OCI-LY1 (cell line): ENCODE data around the gene CDH4.

Source experiments
- H2AFZ ChIP-seq: fragments of 200-600 bp; sonication (generic), shearing (Covaris generic); 2 replicates; pipeline ENCODE4 v1.6.0; 2014; ENCODE audit warnings: antibody characterized with exemption, mild to moderate bottlenecking, low read length
- H3F3A ChIP-seq: fragments of 200-600 bp; sonication (generic), shearing (Covaris generic); 2 replicates; pipeline ENCODE4 v1.6.0; 2014; ENCODE audit warnings: mild to moderate bottlenecking, antibody characterized with exemption, low read length, moderate library complexity; ENCODE audit not compliant: insufficient read depth
- H3K27ac ChIP-seq: fragments of 200-600 bp; sonication (generic); 2 replicates; pipeline ENCODE4 v1.5.1; 2014; ENCODE audit warnings: low read length, mixed run types, mild to moderate bottlenecking, low read depth; ENCODE audit not compliant: poor library complexity, severe bottlenecking
- H3K27me3 ChIP-seq: fragments of 200-600 bp; sonication (generic); 2 replicates; pipeline ENCODE4 v1.6.0; 2014; ENCODE audit warnings: antibody characterized with exemption, mild to moderate bottlenecking, low read length, moderate library complexity; ENCODE audit not compliant: insufficient read depth
- H3K36me3 ChIP-seq: fragments of 200-600 bp; sonication (generic); 2 replicates; pipeline ENCODE4 v1.6.1; 2014; ENCODE audit warnings: mild to moderate bottlenecking, antibody characterized with exemption, low read length, moderate library complexity, mixed read lengths; ENCODE audit not compliant: insufficient read depth
- H3K4me1 ChIP-seq: fragments of 200-600 bp; sonication (generic); 2 replicates; pipeline ENCODE4 v1.5.1; 2014; ENCODE audit warnings: mild to moderate bottlenecking, low read length, moderate library complexity; ENCODE audit not compliant: insufficient read depth, severe bottlenecking
- H3K4me2 ChIP-seq: fragments of 200-600 bp; sonication (generic), shearing (Covaris generic); 2 replicates; pipeline ENCODE4 v1.6.1; 2014; ENCODE audit warnings: low read length
- H3K4me3 ChIP-seq: fragments of 200-600 bp; sonication (generic); 2 replicates; pipeline ENCODE4 v1.5.1; 2014; ENCODE audit warnings: low read length, low read depth, mild to moderate bottlenecking, mixed read lengths; ENCODE audit not compliant: poor library complexity, severe bottlenecking
- H3K79me2 ChIP-seq: fragments of 200-600 bp; shearing (Covaris generic); 2 replicates; pipeline ENCODE4 v1.6.1; 2016; ENCODE audit warnings: mixed run types, low read length, mixed read lengths; ENCODE audit not compliant: insufficient read depth
- H3K9ac ChIP-seq: fragments of 200-600 bp; sonication (generic), shearing (Covaris generic); 2 replicates; pipeline ENCODE4 v1.6.1; 2014; ENCODE audit warnings: mild to moderate bottlenecking, low read length, mixed read lengths
- H3K9me2 ChIP-seq: fragments of 200-600 bp; sonication (generic), shearing (Covaris generic); 2 replicates; pipeline ENCODE4 v1.6.1; 2014; ENCODE audit warnings: low read depth, mild to moderate bottlenecking, low read length, mixed read lengths
- H3K9me3 ChIP-seq: fragments of 200-600 bp; shearing (Covaris generic); 2 replicates; pipeline ENCODE4 v1.6.1; 2014; ENCODE audit warnings: low read length, mixed read lengths
- H4K20me1 ChIP-seq: fragments of 200-600 bp; sonication (generic), shearing (Covaris generic); 2 replicates; pipeline ENCODE4 v1.6.0; 2016; ENCODE audit warnings: mild to moderate bottlenecking, low read length; ENCODE audit not compliant: insufficient read depth
- EZH2 ChIP-seq: fragments of 200-600 bp; sonication (generic), shearing (Covaris generic); IDR thresholded peaks from 2 replicates; pipeline ENCODE4 v1.8.0; 2017; ENCODE audit warnings: borderline replicate concordance, mixed run types, mild to moderate bottlenecking, antibody characterized with exemption, low read length, moderate library complexity, mixed read lengths
- TF ChIP-seq, protein P1 (sequence below): fragments of 200-600 bp; sonication (generic), shearing (Covaris generic); IDR thresholded peaks from 2 replicates; pipeline ENCODE4 v1.5.1; 2017; ENCODE audit warnings: mild to moderate bottlenecking, antibody characterized with exemption, low read length, moderate library complexity, mixed read lengths

The CDH4 gene

DNA sequence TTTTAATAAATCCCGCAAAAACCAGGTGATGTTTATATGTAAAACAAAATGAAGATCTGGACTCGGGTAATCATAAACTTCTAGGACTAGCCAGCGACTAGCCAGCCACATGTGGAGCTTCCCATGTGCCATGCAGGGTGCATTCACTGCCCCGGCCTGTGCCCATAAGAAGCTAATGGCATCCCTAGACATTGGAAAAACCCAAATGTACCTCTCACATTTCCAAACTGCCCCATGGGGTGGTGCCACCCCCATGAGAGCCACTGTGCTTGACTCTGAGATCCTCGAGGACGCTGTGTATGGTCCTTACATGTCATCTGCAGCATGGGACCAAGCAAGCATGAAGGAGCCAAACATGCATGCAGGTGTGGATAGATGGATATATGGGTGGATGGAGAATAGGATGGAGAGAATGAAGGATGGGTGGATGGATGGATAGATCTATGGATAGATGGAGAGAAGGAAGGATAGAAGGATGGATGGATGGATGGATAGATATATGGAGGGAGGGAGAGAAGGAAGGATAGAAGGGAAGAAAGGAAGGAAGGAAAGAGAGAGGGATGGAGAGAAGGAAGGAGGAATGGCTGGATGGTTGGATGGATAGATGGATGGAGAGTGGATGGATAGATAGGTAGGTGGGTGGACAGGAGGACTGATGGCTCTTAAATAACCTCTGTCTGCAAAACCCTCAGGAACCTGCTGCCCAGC is 203.6 kb downstream of the CDH4 start:
- Histone ChIP-seq H3K27ac (no peak overlapping the region), H3K9me2 (no peaks in the 10 kb centered on the region), H3K36me3 (no peaks in the 10 kb centered on the region), H2AFZ (no peak overlapping the region), H3K9me3 (no peaks in the 10 kb centered on the region), H3K27me3 (no peaks in the 10 kb centered on the region), H3K4me1 (no peaks in the 10 kb centered on the region), H3K4me2 (no peak overlapping the region), H4K20me1 (no peaks in the 10 kb centered on the region), H3K79me2 (no peaks in the 10 kb centered on the region), H3F3A (no peaks in the 10 kb centered on the region), H3K4me3 (no peak overlapping the region), H3K9ac (no peak overlapping the region)
- TF ChIP-seq EZH2: no peak
- TF ChIP-seq, protein P1, sequence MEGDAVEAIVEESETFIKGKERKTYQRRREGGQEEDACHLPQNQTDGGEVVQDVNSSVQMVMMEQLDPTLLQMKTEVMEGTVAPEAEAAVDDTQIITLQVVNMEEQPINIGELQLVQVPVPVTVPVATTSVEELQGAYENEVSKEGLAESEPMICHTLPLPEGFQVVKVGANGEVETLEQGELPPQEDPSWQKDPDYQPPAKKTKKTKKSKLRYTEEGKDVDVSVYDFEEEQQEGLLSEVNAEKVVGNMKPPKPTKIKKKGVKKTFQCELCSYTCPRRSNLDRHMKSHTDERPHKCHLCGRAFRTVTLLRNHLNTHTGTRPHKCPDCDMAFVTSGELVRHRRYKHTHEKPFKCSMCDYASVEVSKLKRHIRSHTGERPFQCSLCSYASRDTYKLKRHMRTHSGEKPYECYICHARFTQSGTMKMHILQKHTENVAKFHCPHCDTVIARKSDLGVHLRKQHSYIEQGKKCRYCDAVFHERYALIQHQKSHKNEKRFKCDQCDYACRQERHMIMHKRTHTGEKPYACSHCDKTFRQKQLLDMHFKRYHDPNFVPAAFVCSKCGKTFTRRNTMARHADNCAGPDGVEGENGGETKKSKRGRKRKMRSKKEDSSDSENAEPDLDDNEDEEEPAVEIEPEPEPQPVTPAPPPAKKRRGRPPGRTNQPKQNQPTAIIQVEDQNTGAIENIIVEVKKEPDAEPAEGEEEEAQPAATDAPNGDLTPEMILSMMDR: no peak

DNA sequence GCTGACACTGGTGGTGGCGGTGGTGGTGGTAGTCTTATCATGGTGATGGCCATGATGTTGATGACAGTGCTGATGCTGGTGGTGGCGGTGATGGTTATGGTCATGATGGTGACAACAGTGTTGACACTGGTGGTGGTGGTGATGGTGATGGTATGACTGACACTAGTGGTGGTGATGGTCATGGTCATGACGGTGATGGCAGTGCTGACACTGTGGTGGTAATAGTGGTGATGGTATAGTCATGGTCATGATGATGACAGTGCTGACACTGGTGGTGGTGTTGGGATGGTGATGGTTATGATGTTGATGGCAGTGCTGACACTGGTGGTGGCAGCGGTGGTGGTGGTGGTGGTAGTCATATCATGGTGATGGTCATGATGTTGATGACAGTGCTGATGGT is 205.7 kb downstream of the CDH4 start:
- Histone ChIP-seq H3K9me3 (no peaks in the 10 kb centered on the region), H3K27me3 (no peaks in the 10 kb centered on the region), H2AFZ (no peak overlapping the region), H3K27ac (no peak overlapping the region), H3K4me2 (no peak overlapping the region), H3K9ac (no peak overlapping the region), H3K79me2 (no peaks in the 10 kb centered on the region), H3K4me3 (no peak overlapping the region), H3K4me1 (no peaks in the 10 kb centered on the region), H3F3A (no peaks in the 10 kb centered on the region), H3K9me2 (no peaks in the 10 kb centered on the region), H4K20me1 (no peaks in the 10 kb centered on the region), H3K36me3 (no peaks in the 10 kb centered on the region)
- TF ChIP-seq, protein P1: no peak
- no peak for TF ChIP-seq EZH2

DNA sequence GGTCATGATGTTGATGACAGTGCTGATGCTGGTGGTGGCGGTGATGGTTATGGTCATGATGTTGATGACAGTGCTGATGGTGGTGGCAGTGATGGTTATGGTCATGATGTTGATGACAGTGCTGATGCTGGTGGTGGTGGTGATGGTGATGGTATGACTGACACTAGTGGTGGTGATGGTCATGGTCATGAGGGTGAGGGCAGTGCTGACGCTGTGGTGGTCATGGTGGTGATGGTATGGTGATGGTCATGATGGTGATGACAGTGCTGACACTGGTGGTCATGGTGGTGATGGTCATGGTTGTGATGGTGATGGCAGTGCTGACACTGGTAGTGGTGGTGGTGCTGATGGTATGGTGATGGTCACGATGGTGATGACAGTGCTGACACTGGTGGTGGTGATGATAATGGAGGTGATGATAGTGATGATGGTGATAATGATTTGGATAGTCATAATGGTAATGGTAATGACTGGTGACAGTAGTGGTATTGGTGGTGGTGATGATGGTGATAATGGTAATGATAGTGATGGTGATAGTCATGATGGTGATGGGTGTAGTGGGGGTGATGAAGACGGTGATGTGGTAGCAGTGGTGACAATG is 206.2 kb downstream of the CDH4 start:
- Histone ChIP-seq H3K9ac (no peak overlapping the region), H3K79me2 (no peaks in the 10 kb centered on the region), H3K9me3 (no peaks in the 10 kb centered on the region), H3K4me2 (no peak overlapping the region), H3K4me3 (no peak overlapping the region), H4K20me1 (no peaks in the 10 kb centered on the region), H3F3A (no peaks in the 10 kb centered on the region), H3K4me1 (no peaks in the 10 kb centered on the region), H2AFZ (no peak overlapping the region), H3K27me3 (peaks cover 2% of the 10 kb centered on the region; the same call in 1 of the 2 replicates), H3K27ac (no peak overlapping the region), H3K36me3 (no peaks in the 10 kb centered on the region), H3K9me2 (no peaks in the 10 kb centered on the region)
- TF ChIP-seq EZH2: no peak
- TF ChIP-seq, protein P1: no peak
